Measurements from ENCODE around the gene UNKL.
A peak's percentile ranks its signal among the peaks of the same experiment; 100 is the strongest.

Gene UNKL

GRCh38 chr16:1351215-1351581 lies 63.3 kb downstream of the UNKL start:
- no peak for DNase-seq (ENCODE audit: low spot score)

GRCh38 chr16:1350691-1351090 lies 63.8 kb downstream of the UNKL start:
- DNase-seq (ENCODE audit: low spot score), result no peak

GRCh38 chr16:1349951-1350350 lies 64.6 kb downstream of the UNKL start:
- no peak for DNase-seq (ENCODE audit: low spot score)

- no peak for DNase-seq (ENCODE audit: low spot score)
Observed at GRCh38 chr16:1349351-1349750, 65.2 kb downstream of the UNKL start.

- no peak for DNase-seq (ENCODE audit: low spot score)
Observed at GRCh38 chr16:1348926-1349325, 65.6 kb downstream of the UNKL start.

- DNase-seq (ENCODE audit: low spot score), result no peak
Observed at GRCh38 chr16:1348441-1348840, 66.1 kb downstream of the UNKL start.

- DNase-seq (ENCODE audit: low spot score), result no peak
Observed at GRCh38 chr16:1347962-1348361, 66.5 kb downstream of the UNKL start.

GRCh38 chr16:1347286-1347855 lies 67.1 kb downstream of the UNKL start:
- DNase-seq (ENCODE audit: low spot score), result no peak

- DNase-seq (ENCODE audit: low spot score), result no peak
Observed at GRCh38 chr16:1346422-1347285, 67.8 kb downstream of the UNKL start.

- DNase-seq (ENCODE audit: low spot score), result no peak
Observed at GRCh38 chr16:1345651-1346421, 68.7 kb downstream of the UNKL start.

GRCh38 chr16:1345087-1345486 lies 69.4 kb downstream of the UNKL start:
- DNase-seq (ENCODE audit: low spot score), result no peak

GRCh38 chr16:1344499-1344898 lies 70.0 kb downstream of the UNKL start:
- no peak for DNase-seq (ENCODE audit: low spot score)

- DNase-seq (ENCODE audit: low spot score), result no peak
Observed at GRCh38 chr16:1343428-1344242, 70.9 kb downstream of the UNKL start.

GRCh38 chr16:1342526-1343427 lies 71.7 kb downstream of the UNKL start:
- peak; percentile 95 for DNase-seq (ENCODE audit: low spot score)

GRCh38 chr16:1341495-1342420 lies 72.7 kb downstream of the UNKL start:
- DNase-seq (ENCODE audit: low spot score), result no peak

- DNase-seq (ENCODE audit: low spot score), result no peak
Observed at GRCh38 chr16:1340730-1341494, 73.6 kb downstream of the UNKL start.

GRCh38 chr16:1338855-1339675 lies 75.4 kb downstream of the UNKL start:
- DNase-seq (ENCODE audit: low spot score), result no peak

- DNase-seq (ENCODE audit: low spot score), result no peak
Observed at GRCh38 chr16:1338119-1338730, 76.3 kb downstream of the UNKL start.

Measured in cerebellar cortex (tissue), 1 donor.